SK-N-SH treated with all-trans-retinoic acid at 6 μM for 48 hours (cell line): ENCODE measurements around the gene ARHGEF37.

Experiments used
- ARNTL ChIP-seq: fragments of 450-650 bp; formaldehyde crosslinking; IDR thresholded peaks from 2 replicates; pipeline ENCODE4 v1.5.0; 2020; ENCODE audit warnings: low read depth, mild to moderate bottlenecking, moderate library complexity, borderline replicate concordance
- CREB5 ChIP-seq: fragments of 250-450 bp; sonication (Bioruptor Pico); IDR thresholded peaks from 2 replicates; pipeline ENCODE4 v1.5.1; 2020; ENCODE audit warnings: low read depth, mild to moderate bottlenecking, moderate library complexity
- ESRRG ChIP-seq: fragments of 250-450 bp; sonication (Bioruptor Pico); IDR thresholded peaks from 2 replicates; pipeline ENCODE4 v1.6.1; 2021; ENCODE audit warnings: mild to moderate bottlenecking
- OSR1 ChIP-seq: fragments of 250-450 bp; sonication (Bioruptor Pico); IDR thresholded peaks from 2 replicates; pipeline ENCODE4 v1.8.0; 2022; ENCODE audit warnings: moderate library complexity, mild to moderate bottlenecking, inconsistent platforms
- PATZ1 ChIP-seq: fragments of 250-450 bp; sonication (Bioruptor Pico); IDR thresholded peaks from 2 replicates; pipeline ENCODE4 v1.8.0; 2020; ENCODE audit warnings: mild to moderate bottlenecking, moderate library complexity, borderline replicate concordance
- TOX ChIP-seq: fragments of 250-450 bp; sonication (Bioruptor Pico); IDR thresholded peaks from 2 replicates; pipeline ENCODE4 v1.8.0; 2021; ENCODE audit warnings: mild to moderate bottlenecking, moderate library complexity, borderline replicate concordance
- ZFP30 ChIP-seq: fragments of 450-650 bp; formaldehyde crosslinking; IDR thresholded peaks from 2 replicates; pipeline ENCODE4 v1.5.0; 2022; ENCODE audit warnings: mild to moderate bottlenecking, moderate library complexity

DNA sequence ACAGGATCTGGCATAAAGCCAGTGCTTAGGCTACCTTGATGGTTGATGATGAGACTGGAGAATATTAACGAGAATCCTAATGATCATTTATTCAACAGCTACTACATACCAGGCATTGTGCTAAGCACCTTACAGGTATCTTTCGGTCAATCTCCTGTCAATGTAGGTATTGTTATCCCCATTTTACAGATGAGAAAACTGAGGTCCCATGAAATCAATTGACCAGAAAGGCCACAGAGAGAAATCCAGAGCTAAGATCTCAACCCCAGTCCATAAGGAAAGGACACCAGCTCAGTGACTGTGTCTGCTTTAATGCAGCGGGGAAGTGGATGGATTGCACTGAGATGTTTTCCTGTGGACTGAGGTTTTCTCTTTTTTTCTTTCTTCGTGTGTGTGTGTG is 63.3 kb downstream of the ARHGEF37 start:
- TF ChIP-seq ARNTL (CRISPR knock-in tag) = no peak
- TF ChIP-seq PATZ1 (CRISPR knock-in tag) = no peak
- no peak for TF ChIP-seq ZFP30 (CRISPR knock-in tag)
- TF ChIP-seq CREB5 (CRISPR knock-in tag) = no peak
- no peak for TF ChIP-seq OSR1
- TF ChIP-seq TOX (CRISPR knock-in tag) = no peak
- no peak for TF ChIP-seq ESRRG (CRISPR knock-in tag)
